A673 (cell line): ENCODE results near the gene VPS13C. TPM values are rescaled to one million over a fixed set of nuclear protein-coding genes. Genes with fewer than 3 reads are reported as not detected.

ENCODE experiments used
- BruUV-seq: library from RNA; stranded (reverse); fragments of 400-500 nt; replicated peaks from 2 replicates; lab custom pipeline; 2021; lab: Mats Ljungman, UMichigan
- CTCF ChIA-PET: fragments of 300-600 bp; sonication (Branson Sonifier 250); formaldehyde crosslinking; loops from one replicate; lab custom pipeline; 2022; ENCODE audit warnings: antibody characterized with exemption; lab: Charles Lee
- POLR2A ChIA-PET: fragments of 300-600 bp; sonication (Branson Sonifier 250); formaldehyde crosslinking; loops from one replicate; lab custom pipeline; 2022; ENCODE audit warnings: antibody characterized with exemption; ENCODE audit not compliant: low non-redundant PET; lab: Charles Lee
- DNase-seq: peaks from one replicate; pipeline ENCODE4 v3.0.0-alpha.2; 2015; ENCODE audit warnings: low spot score
- H3K27ac ChIP-seq: fragments of 200-600 bp; sonication (generic); 2 replicates; pipeline ENCODE4 v1.5.1; 2016; ENCODE audit warnings: mixed run types, low read depth, mild to moderate bottlenecking, mixed read lengths, antibody characterized with exemption, low read length; ENCODE audit not compliant: poor library complexity, severe bottlenecking
- H3K27me3 ChIP-seq: fragments of 200-600 bp; sonication (generic); replicated peaks from 2 replicates; pipeline ENCODE4 v1.6.1; 2017; ENCODE audit warnings: mixed run types, low read depth, mild to moderate bottlenecking, mixed read lengths, antibody characterized with exemption, low read length; ENCODE audit not compliant: insufficient read depth, poor library complexity
- H3K36me3 ChIP-seq: fragments of 200-600 bp; sonication (generic); 2 replicates; pipeline ENCODE4 v1.6.1; 2016; ENCODE audit warnings: mixed run types, mild to moderate bottlenecking, mixed read lengths, antibody characterized with exemption, low read length; ENCODE audit not compliant: insufficient read depth, poor library complexity, severe bottlenecking
- H3K4me1 ChIP-seq: fragments of 200-600 bp; sonication (generic); 2 replicates; pipeline ENCODE4 v1.6.1; 2017; ENCODE audit warnings: mixed run types, mild to moderate bottlenecking, mixed read lengths, antibody characterized with exemption, low read length; ENCODE audit not compliant: insufficient read depth, poor library complexity, severe bottlenecking
- H3K4me3 ChIP-seq: fragments of 200-600 bp; sonication (generic); 2 replicates; pipeline ENCODE4 v1.5.1; 2016; ENCODE audit warnings: low read depth, mixed run types, mild to moderate bottlenecking, mixed read lengths, low read length; ENCODE audit not compliant: poor library complexity, severe bottlenecking
- H3K9me3 ChIP-seq: fragments of 200-600 bp; sonication (generic); 2 replicates; pipeline ENCODE4 v1.6.1; 2016; ENCODE audit warnings: mixed run types, low read depth, mild to moderate bottlenecking, mixed read lengths, antibody characterized with exemption, low read length; ENCODE audit not compliant: poor library complexity, severe bottlenecking
- CTCF ChIP-seq: fragments of 300-800, 200-600 bp; sonication (generic); conservative IDR thresholded peaks from 2 replicates; pipeline ENCODE4 v1.5.1; 2017; ENCODE audit warnings: low read depth, mild to moderate bottlenecking, antibody characterized with exemption, low read length, moderate library complexity, mixed read lengths
- EZH2 ChIP-seq: fragments of 200-600 bp; sonication (generic); IDR thresholded peaks from 2 replicates; pipeline ENCODE4 v1.6.1; 2017; ENCODE audit warnings: borderline replicate concordance, low read depth, mild to moderate bottlenecking, mixed read lengths, antibody characterized with exemption, low read length; ENCODE audit not compliant: poor library complexity, severe bottlenecking
- intact Hi-C: fragments of 100-400 bp; cut with micrococcal nuclease; formaldehyde crosslinking; loops from one replicate; pipeline ENCODE4 v1.10.0; 2022; ENCODE audit not compliant: unreplicated experiment
- total RNA-seq: library from RNA; stranded (reverse); gene quantifications from 2 replicates; pipeline ENCODE4 v1.2.3, GENCODE V29; 2021

VPS13C gene
- total RNA-seq, 1 experiment from 2014 or later, result 31.0 TPM

- Histone ChIP-seq H3K27ac (no peak overlapping the region), H3K9me3 (no peaks in the 10 kb centered on the region), H3K4me3 (no peak overlapping the region), H3K4me1 (no peaks in the 10 kb centered on the region), H3K27me3 (no peaks in the 10 kb centered on the region), H3K36me3 (no peaks in the 10 kb centered on the region)
- TF ChIP-seq EZH2 (no peak), CTCF (no peak)
- ChIA-PET POLR2A (no interaction called here), CTCF (no interaction called here)
- no TSS peak for BruUV-seq
- no peak for DNase-seq
- intact Hi-C loops, result no loop called here
These were observed 233.1 kb downstream of the VPS13C start for GRCh38 chr15:61827131-61827530.

GRCh38 chr15:61824291-61824690 is 236.0 kb downstream of the VPS13C start:
- POLR2A ChIA-PET, result no interaction called here
- Histone ChIP-seq H3K36me3 (no peaks in the 10 kb centered on the region), H3K4me3 (no peak overlapping the region), H3K27ac (no peak overlapping the region), H3K9me3 (no peaks in the 10 kb centered on the region), H3K27me3 (no peaks in the 10 kb centered on the region), H3K4me1 (no peaks in the 10 kb centered on the region)
- BruUV-seq, result no TSS peak
- CTCF ChIA-PET, result no interaction called here
- intact Hi-C loops, result no loop called here
- no peak for DNase-seq
- TF ChIP-seq CTCF (no peak), EZH2 (no peak)

GRCh38 chr15:61822511-61822910 is 237.7 kb downstream of the VPS13C start:
- ChIA-PET CTCF (no interaction called here), POLR2A (no interaction called here)
- H3K36me3 ChIP-seq, result no peaks in the 10 kb centered on the region
- H3K27me3 ChIP-seq, result no peaks in the 10 kb centered on the region
- no peak for DNase-seq
- no peak overlapping the region for H3K27ac ChIP-seq
- H3K9me3 ChIP-seq, result no peaks in the 10 kb centered on the region
- H3K4me3 ChIP-seq, result no peak overlapping the region
- intact Hi-C loops, result no loop called here
- no peaks in the 10 kb centered on the region for H3K4me1 ChIP-seq
- TF ChIP-seq CTCF, result no peak
- TF ChIP-seq EZH2, result no peak
- no TSS peak for BruUV-seq
